ENCODE results near the gene COMT. TPM values are rescaled to one million over a fixed set of nuclear protein-coding genes. Genes with fewer than 3 reads are reported as not detected.

Gene COMT
- total and polyA plus RNA-seq, 9 of the 15 experiments (the other 6 are each of a cell fraction or from before 2014, with no cell fraction given), result 12.5 to 351 (median 155) TPM

GRCh38 chr22:19929586-19930550, 11.7 kb upstream of the COMT start (continued):
- no peak for TF ChIP-seq POLR3G (IDR thresholded peaks at IDR 0.05; ENCODE audit: extremely low read depth, insufficient read length, insufficient replicate concordance)
- no peak for TF ChIP-seq NR2C1 (IDR thresholded peaks at IDR 0.05)
- TF ChIP-seq NR2C1 (tag; IDR thresholded peaks at IDR 0.05), result no peak
- TF ChIP-seq DDX20 (tag; IDR thresholded peaks at IDR 0.05; ENCODE audit: low read depth), result no peak
- TF ChIP-seq SNRNP70 (optimal IDR thresholded peaks at IDR 0.05; ENCODE audit: low read depth, low read length), result no peak
- TF ChIP-seq PTRF (tag; IDR thresholded peaks at IDR 0.05), result no peak
- TF ChIP-seq SREBF1 (IDR thresholded peaks at IDR 0.05; ENCODE audit: borderline replicate concordance, low read depth, low read length), result no peak
- TF ChIP-seq, protein P1, sequence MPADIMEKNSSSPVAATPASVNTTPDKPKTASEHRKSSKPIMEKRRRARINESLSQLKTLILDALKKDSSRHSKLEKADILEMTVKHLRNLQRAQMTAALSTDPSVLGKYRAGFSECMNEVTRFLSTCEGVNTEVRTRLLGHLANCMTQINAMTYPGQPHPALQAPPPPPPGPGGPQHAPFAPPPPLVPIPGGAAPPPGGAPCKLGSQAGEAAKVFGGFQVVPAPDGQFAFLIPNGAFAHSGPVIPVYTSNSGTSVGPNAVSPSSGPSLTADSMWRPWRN (IDR thresholded peaks at IDR 0.05; ENCODE audit: low read depth), result no peak
- no peak for TF ChIP-seq SRSF3 (IDR thresholded peaks at IDR 0.05; ENCODE audit: insufficient read depth, low read length)
- TF ChIP-seq ZBTB1 (CRISPR knock-in tag; IDR thresholded peaks at IDR 0.05; ENCODE audit: borderline replicate concordance, low read depth), result no peak
- TF ChIP-seq RB1 (IDR thresholded peaks at IDR 0.05; ENCODE audit: low read depth), result peak; percentile 11; the same call in 1 of the 2 replicates
- no peak for TF ChIP-seq TARDBP (IDR thresholded peaks at IDR 0.05)
- TF ChIP-seq SMARCE1 (IDR thresholded peaks at IDR 0.05), result no peak
- no peak for TF ChIP-seq ZNF217 (CRISPR knock-in tag; IDR thresholded peaks at IDR 0.05)
- TF ChIP-seq RFX7 (CRISPR knock-in tag; IDR thresholded peaks at IDR 0.05), result no peak
- TF ChIP-seq FOSL1 (tag; conservative IDR thresholded peaks at IDR 0.05), result no peak
- no peak for TF ChIP-seq ZNF655 (CRISPR knock-in tag; IDR thresholded peaks at IDR 0.05)
- TF ChIP-seq MXI1 (IDR thresholded peaks at IDR 0.05; ENCODE audit: low read depth, low read length), result no peak
- TF ChIP-seq, protein P2, sequence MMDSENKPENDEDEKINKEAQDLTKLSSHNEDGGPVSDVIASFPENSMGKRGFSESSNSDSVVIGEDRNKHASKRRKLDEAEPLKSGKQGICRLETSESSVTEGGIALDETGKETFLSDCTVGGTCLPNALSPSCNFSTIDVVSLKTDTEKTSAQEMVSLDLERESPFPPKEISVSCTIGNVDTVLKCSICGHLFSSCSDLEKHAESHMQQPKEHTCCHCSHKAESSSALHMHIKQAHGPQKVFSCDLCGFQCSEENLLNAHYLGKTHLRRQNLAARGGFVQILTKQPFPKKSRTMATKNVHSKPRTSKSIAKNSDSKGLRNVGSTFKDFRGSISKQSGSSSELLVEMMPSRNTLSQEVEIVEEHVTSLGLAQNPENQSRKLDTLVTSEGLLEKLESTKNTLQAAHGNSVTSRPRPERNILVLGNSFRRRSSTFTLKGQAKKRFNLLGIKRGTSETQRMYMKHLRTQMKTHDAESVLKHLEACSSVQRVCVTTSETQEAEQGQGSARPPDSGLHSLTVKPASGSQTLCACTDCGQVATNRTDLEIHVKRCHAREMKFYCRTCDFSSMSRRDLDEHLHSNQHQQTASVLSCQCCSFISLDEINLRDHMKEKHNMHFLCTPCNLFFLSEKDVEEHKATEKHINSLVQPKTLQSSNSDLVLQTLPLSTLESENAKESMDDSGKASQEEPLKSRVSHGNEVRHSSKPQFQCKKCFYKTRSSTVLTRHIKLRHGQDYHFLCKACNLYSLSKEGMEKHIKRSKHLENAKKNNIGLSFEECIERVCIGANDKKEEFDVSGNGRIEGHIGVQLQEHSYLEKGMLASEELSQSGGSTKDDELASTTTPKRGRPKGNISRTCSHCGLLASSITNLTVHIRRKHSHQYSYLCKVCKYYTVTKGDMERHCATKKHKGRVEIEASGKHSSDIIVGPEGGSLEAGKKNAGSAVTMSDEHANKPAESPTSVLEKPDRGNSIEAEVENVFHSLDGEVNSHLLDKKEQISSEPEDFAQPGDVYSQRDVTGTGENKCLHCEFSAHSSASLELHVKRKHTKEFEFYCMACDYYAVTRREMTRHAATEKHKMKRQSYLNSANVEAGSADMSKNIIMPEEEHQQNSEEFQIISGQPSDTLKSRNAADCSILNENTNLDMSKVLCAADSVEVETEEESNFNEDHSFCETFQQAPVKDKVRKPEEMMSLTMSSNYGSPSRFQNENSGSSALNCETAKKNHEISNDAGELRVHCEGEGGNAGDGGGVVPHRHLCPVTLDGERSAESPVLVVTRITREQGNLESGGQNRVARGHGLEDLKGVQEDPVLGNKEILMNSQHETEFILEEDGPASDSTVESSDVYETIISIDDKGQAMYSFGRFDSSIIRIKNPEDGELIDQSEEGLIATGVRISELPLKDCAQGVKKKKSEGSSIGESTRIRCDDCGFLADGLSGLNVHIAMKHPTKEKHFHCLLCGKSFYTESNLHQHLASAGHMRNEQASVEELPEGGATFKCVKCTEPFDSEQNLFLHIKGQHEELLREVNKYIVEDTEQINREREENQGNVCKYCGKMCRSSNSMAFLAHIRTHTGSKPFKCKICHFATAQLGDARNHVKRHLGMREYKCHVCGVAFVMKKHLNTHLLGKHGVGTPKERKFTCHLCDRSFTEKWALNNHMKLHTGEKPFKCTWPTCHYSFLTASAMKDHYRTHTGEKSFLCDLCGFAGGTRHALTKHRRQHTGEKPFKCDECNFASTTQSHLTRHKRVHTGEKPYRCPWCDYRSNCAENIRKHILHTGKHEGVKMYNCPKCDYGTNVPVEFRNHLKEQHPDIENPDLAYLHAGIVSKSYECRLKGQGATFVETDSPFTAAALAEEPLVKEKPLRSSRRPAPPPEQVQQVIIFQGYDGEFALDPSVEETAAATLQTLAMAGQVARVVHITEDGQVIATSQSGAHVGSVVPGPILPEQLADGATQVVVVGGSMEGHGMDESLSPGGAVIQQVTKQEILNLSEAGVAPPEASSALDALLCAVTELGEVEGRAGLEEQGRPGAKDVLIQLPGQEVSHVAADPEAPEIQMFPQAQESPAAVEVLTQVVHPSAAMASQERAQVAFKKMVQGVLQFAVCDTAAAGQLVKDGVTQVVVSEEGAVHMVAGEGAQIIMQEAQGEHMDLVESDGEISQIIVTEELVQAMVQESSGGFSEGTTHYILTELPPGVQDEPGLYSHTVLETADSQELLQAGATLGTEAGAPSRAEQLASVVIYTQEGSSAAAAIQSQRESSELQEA (IDR thresholded peaks at IDR 0.05; ENCODE audit: low read depth), result no peak
